PC-3 (cell line): ENCODE measurements around the gene PSTPIP2. TPM values are rescaled to one million over a fixed set of nuclear protein-coding genes. Genes with fewer than 3 reads are reported as not detected.

ENCODE experiments used
- ATAC-seq: fragments of 200-7000 bp; cut with Tn5 transposase; 2 replicates; pipeline ENCODE4 v1.9.1; 2020; ENCODE audit warnings: mild to moderate bottlenecking, moderate library complexity
- BruUV-seq: library from RNA; stranded (reverse); fragments of 400-500 nt; replicated peaks from 2 replicates; lab custom pipeline; 2021; lab: Mats Ljungman, UMichigan
- CTCF ChIA-PET: fragments of 300-600 bp; sonication (Branson Sonifier 250); formaldehyde crosslinking; loops from one replicate; lab custom pipeline; 2022; ENCODE audit warnings: antibody characterized with exemption; lab: Charles Lee
- POLR2A ChIA-PET: fragments of 300-600 bp; sonication (Branson Sonifier 250); formaldehyde crosslinking; loops from one replicate; lab custom pipeline; 2022; ENCODE audit warnings: antibody characterized with exemption; ENCODE audit not compliant: unreplicated experiment; lab: Charles Lee
- DNase-seq: peaks from one replicate; pipeline ENCODE4 v3.0.0-alpha.2; 2015
- H2AFZ ChIP-seq: fragments of 300-600 bp; sonication (generic); 2 replicates; pipeline ENCODE4 v1.6.0; 2016; ENCODE audit warnings: antibody characterized with exemption, low read length
- H3F3A ChIP-seq: fragments of 300-600 bp; sonication (generic); one replicate; pipeline ENCODE4 v1.6.0; 2017; ENCODE audit warnings: antibody characterized with exemption, low read length, control low read depth, mild to moderate bottlenecking; ENCODE audit not compliant: unreplicated experiment
- H3K27ac ChIP-seq: fragments of 300-600 bp; sonication (generic); 2 replicates; pipeline ENCODE4 v1.5.1; 2016; ENCODE audit warnings: mild to moderate bottlenecking, low read length
- H3K27me3 ChIP-seq: fragments of 300-600 bp; sonication (generic); 2 replicates; pipeline ENCODE4 v1.6.1; 2016; ENCODE audit warnings: low read length, mixed read lengths
- H3K36me3 ChIP-seq: fragments of 300-600 bp; sonication (generic); 2 replicates; pipeline ENCODE4 v1.6.1; 2016; ENCODE audit warnings: low read depth, mixed run types, low read length, mixed read lengths
- H3K4me1 ChIP-seq: fragments of 300-600 bp; sonication (generic); 2 replicates; pipeline ENCODE4 v1.5.1; 2016; ENCODE audit warnings: low read length; ENCODE audit not compliant: insufficient read depth
- H3K4me2 ChIP-seq: fragments of 300-600 bp; sonication (generic); 2 replicates; pipeline ENCODE4 v1.6.0; 2016; ENCODE audit warnings: low read length
- H3K4me3 ChIP-seq: fragments of 300-600 bp; sonication (generic); 2 replicates; pipeline ENCODE4 v1.5.1; 2016; ENCODE audit warnings: mild to moderate bottlenecking, low read length, mixed read lengths
- H3K79me2 ChIP-seq: fragments of 300-600 bp; sonication (generic); 2 replicates; pipeline ENCODE4 v1.6.1; 2017; ENCODE audit warnings: low read length, mixed read lengths
- H3K9ac ChIP-seq: fragments of 300-600 bp; sonication (generic); 2 replicates; pipeline ENCODE4 v1.6.0; 2016; ENCODE audit warnings: mild to moderate bottlenecking, low read length
- H3K9me2 ChIP-seq: fragments of 300-600 bp; sonication (generic); replicated peaks from 2 replicates; pipeline ENCODE4 v1.6.1; 2016; ENCODE audit warnings: mixed run types, low read length, mixed read lengths
- H3K9me3 ChIP-seq: fragments of 300-600 bp; sonication (generic); 2 replicates; pipeline ENCODE4 v1.6.1; 2016; ENCODE audit warnings: low read length, mixed read lengths
- H4K20me1 ChIP-seq: fragments of 300-600 bp; sonication (generic); 2 replicates; pipeline ENCODE4 v1.6.1; 2016; ENCODE audit warnings: low read length, mixed read lengths
- EZH2 ChIP-seq: fragments of 300-600 bp; sonication (generic); IDR thresholded peaks from one replicate; pipeline ENCODE4 v1.6.1; 2017; ENCODE audit warnings: antibody characterized with exemption, mild to moderate bottlenecking, low read length; ENCODE audit not compliant: unreplicated experiment
- EZH2phosphoT487 ChIP-seq: fragments of 300-600 bp; sonication (generic); IDR thresholded peaks from 2 replicates; pipeline ENCODE4 v1.6.1; 2018; ENCODE audit warnings: mild to moderate bottlenecking, antibody characterized with exemption, low read length, borderline replicate concordance
- intact Hi-C: fragments of 100-400 bp; cut with micrococcal nuclease; formaldehyde crosslinking; loops from 2 replicates; pipeline ENCODE4 v1.9.0; 2023
- total RNA-seq: library from RNA; depleted of rRNA; stranded (reverse); fragments of >200 nt; gene quantifications from 2 replicates; pipeline ENCODE4 v1.2.3, GENCODE V29; 2014
- TF ChIP-seq, protein P1 (sequence below): fragments of 300-600 bp; sonication (generic); conservative IDR thresholded peaks from 2 replicates; pipeline ENCODE4 v1.5.1; 2017; ENCODE audit warnings: antibody characterized with exemption, low read depth, mild to moderate bottlenecking, low read length

PSTPIP2 gene
- total RNA-seq, 1 experiment from 2014 or later, result 0.11 TPM

DNA sequence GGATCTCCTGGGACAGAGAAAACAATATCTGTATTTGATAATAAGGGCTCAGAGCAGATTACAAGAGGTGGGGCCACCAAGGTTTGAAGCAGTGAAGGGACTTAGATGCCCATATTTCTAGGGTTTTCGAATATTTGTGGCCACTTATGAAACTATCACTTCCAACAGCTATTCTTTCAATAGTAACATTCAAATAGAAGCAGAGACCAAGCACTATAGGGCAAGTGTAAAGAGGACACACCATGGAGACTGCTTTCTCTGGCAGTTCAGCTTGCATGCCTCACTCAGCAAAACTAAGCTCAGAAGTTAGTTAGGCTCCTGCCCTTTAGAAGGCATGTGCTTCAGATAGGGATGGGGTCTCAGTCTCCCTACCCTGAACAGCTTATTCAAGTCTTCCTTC, 10.3 kb downstream of the PSTPIP2 start:
- no peaks in the 10 kb centered on the region for H4K20me1 ChIP-seq
- H3K4me1 ChIP-seq, result no peaks in the 10 kb centered on the region
- no peaks in the 10 kb centered on the region for H3K27me3 ChIP-seq
- H3K79me2 ChIP-seq, result no peaks in the 10 kb centered on the region
- no peak for ATAC-seq
- CTCF ChIA-PET, result no interaction called here
- no TSS peak for BruUV-seq
- POLR2A ChIA-PET, result no interaction called here
- H3K9ac ChIP-seq, result no peak overlapping the region
- H3K4me3 ChIP-seq, result no peak overlapping the region
- no peaks in the 10 kb centered on the region for H3K9me2 ChIP-seq
- no peak overlapping the region for H3K27ac ChIP-seq
- no peaks in the 10 kb centered on the region for H3K9me3 ChIP-seq
- H3K36me3 ChIP-seq, result no peaks in the 10 kb centered on the region
- no peaks in the 10 kb centered on the region for H3F3A ChIP-seq
- intact Hi-C loops, result no loop called here
- no peak for TF ChIP-seq EZH2phosphoT487
- TF ChIP-seq, protein P1, sequence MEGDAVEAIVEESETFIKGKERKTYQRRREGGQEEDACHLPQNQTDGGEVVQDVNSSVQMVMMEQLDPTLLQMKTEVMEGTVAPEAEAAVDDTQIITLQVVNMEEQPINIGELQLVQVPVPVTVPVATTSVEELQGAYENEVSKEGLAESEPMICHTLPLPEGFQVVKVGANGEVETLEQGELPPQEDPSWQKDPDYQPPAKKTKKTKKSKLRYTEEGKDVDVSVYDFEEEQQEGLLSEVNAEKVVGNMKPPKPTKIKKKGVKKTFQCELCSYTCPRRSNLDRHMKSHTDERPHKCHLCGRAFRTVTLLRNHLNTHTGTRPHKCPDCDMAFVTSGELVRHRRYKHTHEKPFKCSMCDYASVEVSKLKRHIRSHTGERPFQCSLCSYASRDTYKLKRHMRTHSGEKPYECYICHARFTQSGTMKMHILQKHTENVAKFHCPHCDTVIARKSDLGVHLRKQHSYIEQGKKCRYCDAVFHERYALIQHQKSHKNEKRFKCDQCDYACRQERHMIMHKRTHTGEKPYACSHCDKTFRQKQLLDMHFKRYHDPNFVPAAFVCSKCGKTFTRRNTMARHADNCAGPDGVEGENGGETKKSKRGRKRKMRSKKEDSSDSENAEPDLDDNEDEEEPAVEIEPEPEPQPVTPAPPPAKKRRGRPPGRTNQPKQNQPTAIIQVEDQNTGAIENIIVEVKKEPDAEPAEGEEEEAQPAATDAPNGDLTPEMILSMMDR, result no peak
- TF ChIP-seq EZH2, result no peak
- no peak overlapping the region for H2AFZ ChIP-seq
- DNase-seq, result no peak
- no peak overlapping the region for H3K4me2 ChIP-seq

DNA sequence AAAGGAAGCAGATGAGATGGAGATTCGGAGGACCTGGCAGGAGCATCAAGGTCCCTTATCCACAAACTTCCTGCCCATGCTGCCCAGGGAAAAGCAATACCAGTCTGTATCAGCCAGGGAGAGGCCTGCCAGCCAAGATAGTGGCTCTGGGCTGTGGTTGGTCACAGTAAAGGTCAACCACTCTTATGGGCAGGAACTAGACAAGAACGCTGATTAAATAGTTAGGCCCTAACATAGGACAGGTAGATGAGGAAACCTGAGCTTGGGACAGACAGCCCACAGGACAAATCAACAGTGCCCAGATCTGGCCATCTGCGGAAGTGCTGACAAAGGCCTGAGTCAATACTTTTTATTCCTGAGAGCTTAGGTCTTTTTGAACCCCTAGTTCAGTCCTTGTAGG, 10.7 kb downstream of the PSTPIP2 start:
- POLR2A ChIA-PET, result no interaction called here
- H4K20me1 ChIP-seq, result no peaks in the 10 kb centered on the region
- no peak for DNase-seq
- H3K27ac ChIP-seq, result no peak overlapping the region
- H3K36me3 ChIP-seq, result no peaks in the 10 kb centered on the region
- H3F3A ChIP-seq, result no peaks in the 10 kb centered on the region
- H3K4me3 ChIP-seq, result no peak overlapping the region
- intact Hi-C loops, result no loop called here
- H2AFZ ChIP-seq, result no peak overlapping the region
- no peak overlapping the region for H3K4me2 ChIP-seq
- CTCF ChIA-PET, result no interaction called here
- no peaks in the 10 kb centered on the region for H3K4me1 ChIP-seq
- BruUV-seq, result no TSS peak
- H3K27me3 ChIP-seq, result no peaks in the 10 kb centered on the region
- ATAC-seq, result no peak
- H3K9ac ChIP-seq, result no peak overlapping the region
- H3K9me2 ChIP-seq, result no peaks in the 10 kb centered on the region
- no peaks in the 10 kb centered on the region for H3K79me2 ChIP-seq
- no peaks in the 10 kb centered on the region for H3K9me3 ChIP-seq
- TF ChIP-seq EZH2phosphoT487 (no peak), EZH2 (no peak)
- TF ChIP-seq, protein P1, result no peak

DNA sequence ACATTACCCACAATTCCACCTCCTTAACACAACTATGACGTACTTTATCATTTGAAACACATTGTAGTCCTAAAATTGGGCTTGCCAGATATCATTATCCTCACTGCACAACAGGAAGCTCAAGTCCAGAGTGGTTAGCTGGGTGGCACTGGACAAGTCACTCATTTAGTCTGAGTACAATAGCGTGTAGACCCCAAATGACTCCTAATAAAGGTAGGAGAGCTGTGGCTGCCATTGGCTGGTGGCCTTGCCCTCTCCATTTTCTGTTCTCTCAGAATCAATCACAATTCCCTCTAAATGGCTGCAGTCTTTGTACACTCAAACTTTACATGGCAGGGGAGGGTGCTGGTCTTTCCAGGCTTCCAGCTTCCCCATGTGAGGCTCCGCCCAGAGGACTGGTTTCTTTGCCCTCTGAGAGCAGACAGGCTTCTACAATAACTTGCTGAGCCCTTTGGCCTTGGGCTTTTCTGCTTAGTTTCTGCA, 11.7 kb downstream of the PSTPIP2 start:
- DNase-seq (no peak), ATAC-seq (no peak)
- Histone ChIP-seq H3K27ac (no peak overlapping the region), H3K4me1 (peaks cover 2% of the 10 kb centered on the region; the same call in 1 of the 2 replicates), H3K27me3 (no peaks in the 10 kb centered on the region), H3K4me3 (no peak overlapping the region), H3F3A (no peaks in the 10 kb centered on the region), H3K9me3 (no peaks in the 10 kb centered on the region), H3K9me2 (no peaks in the 10 kb centered on the region), H3K4me2 (no peak overlapping the region), H4K20me1 (no peaks in the 10 kb centered on the region), H3K9ac (no peak overlapping the region), H2AFZ (no peak overlapping the region), H3K36me3 (no peaks in the 10 kb centered on the region), H3K79me2 (no peaks in the 10 kb centered on the region)
- ChIA-PET CTCF (no interaction called here), POLR2A (no interaction called here)
- BruUV-seq, result no TSS peak
- TF ChIP-seq EZH2phosphoT487 (no peak), EZH2 (no peak)
- TF ChIP-seq, protein P1, result no peak
- intact Hi-C loops, result no loop called here
